ENCODE results near the gene XIRP1.

Gene XIRP1

GRCh38 chr3:39234651-39235050, 42.3 kb upstream of the XIRP1 start:
- no peak overlapping the region for H3K9ac ChIP-seq (ENCODE audit: low read depth, low read length, poor library complexity, severe bottlenecking)
- no peak overlapping the region for H2AFZ ChIP-seq (ENCODE audit: low read length)
- H3K4me2 ChIP-seq (ENCODE audit: low read depth, low read length, poor library complexity, severe bottlenecking), result no peak overlapping the region
- peaks cover 8% of the 10 kb centered on the region for H3K4me1 ChIP-seq (ENCODE audit: insufficient read depth, low read length, poor library complexity, severe bottlenecking)
- H3K9me3 ChIP-seq (ENCODE audit: insufficient read depth, low read depth, low read length), result no peaks in the 10 kb centered on the region
- no peaks in the 10 kb centered on the region for H3F3A ChIP-seq (ENCODE audit: low read depth)
- no peaks in the 10 kb centered on the region for H3K9me2 ChIP-seq (replicated peaks; ENCODE audit: low read depth, low read length)
- H4K20me1 ChIP-seq (ENCODE audit: insufficient read depth, low read length, poor library complexity, severe bottlenecking), result no peaks in the 10 kb centered on the region
- no peaks in the 10 kb centered on the region for H3K79me2 ChIP-seq (ENCODE audit: insufficient read depth, low read length)
- no peak overlapping the region for H3K4me3 ChIP-seq (ENCODE audit: low read length, poor library complexity, severe bottlenecking)
- peaks cover 6% of the 10 kb centered on the region for H3K27me3 ChIP-seq (ENCODE audit: insufficient read depth, low read length, poor library complexity, severe bottlenecking)
- H3K36me3 ChIP-seq (ENCODE audit: insufficient read depth, low read length), result no peaks in the 10 kb centered on the region
- TF ChIP-seq CTCF (conservative IDR thresholded peaks at IDR 0.05; ENCODE audit: low read length), result no peak
- no peak for TF ChIP-seq EZH2phosphoT487 (IDR thresholded peaks at IDR 0.05; ENCODE audit: borderline replicate concordance)

GRCh38 chr3:39232859-39233258, 40.5 kb upstream of the XIRP1 start:
- Histone ChIP-seq H3K9ac (ENCODE audit: low read depth, low read length, poor library complexity, severe bottlenecking) (no peak overlapping the region), H3K9me2 (replicated peaks; ENCODE audit: low read depth, low read length) (no peaks in the 10 kb centered on the region), H2AFZ (ENCODE audit: low read length) (peak overlapping the region; percentile 42; the same call in 1 of the 2 replicates), H3K36me3 (ENCODE audit: insufficient read depth, low read length) (no peaks in the 10 kb centered on the region), H3K79me2 (ENCODE audit: insufficient read depth, low read length) (no peaks in the 10 kb centered on the region), H3K27me3 (ENCODE audit: insufficient read depth, low read length, poor library complexity, severe bottlenecking) (peaks cover 4% of the 10 kb centered on the region), H3F3A (ENCODE audit: low read depth) (no peaks in the 10 kb centered on the region), H3K4me1 (ENCODE audit: insufficient read depth, low read length, poor library complexity, severe bottlenecking) (peaks cover 8% of the 10 kb centered on the region), H3K9me3 (ENCODE audit: insufficient read depth, low read depth, low read length) (no peaks in the 10 kb centered on the region), H3K4me2 (ENCODE audit: low read depth, low read length, poor library complexity, severe bottlenecking) (no peak overlapping the region), H3K4me3 (ENCODE audit: low read length, poor library complexity, severe bottlenecking) (no peak overlapping the region), H4K20me1 (ENCODE audit: insufficient read depth, low read length, poor library complexity, severe bottlenecking) (no peaks in the 10 kb centered on the region)
- no peak for TF ChIP-seq CTCF (conservative IDR thresholded peaks at IDR 0.05; ENCODE audit: low read length)
- TF ChIP-seq EZH2phosphoT487 (IDR thresholded peaks at IDR 0.05; ENCODE audit: borderline replicate concordance), result no peak

GRCh38 chr3:39230453-39230852, 38.1 kb upstream of the XIRP1 start:
- Histone ChIP-seq H3K4me2 (ENCODE audit: low read depth, low read length, poor library complexity, severe bottlenecking) (no peak overlapping the region), H2AFZ (ENCODE audit: low read length) (no peak overlapping the region), H3K4me3 (ENCODE audit: low read length, poor library complexity, severe bottlenecking) (no peak overlapping the region), H3K27me3 (ENCODE audit: insufficient read depth, low read length, poor library complexity, severe bottlenecking) (no peaks in the 10 kb centered on the region), H4K20me1 (ENCODE audit: insufficient read depth, low read length, poor library complexity, severe bottlenecking) (no peaks in the 10 kb centered on the region), H3K4me1 (ENCODE audit: insufficient read depth, low read length, poor library complexity, severe bottlenecking) (peaks cover 8% of the 10 kb centered on the region), H3K9me3 (ENCODE audit: insufficient read depth, low read depth, low read length) (no peaks in the 10 kb centered on the region), H3K9me2 (replicated peaks; ENCODE audit: low read depth, low read length) (no peaks in the 10 kb centered on the region), H3K9ac (ENCODE audit: low read depth, low read length, poor library complexity, severe bottlenecking) (no peak overlapping the region), H3F3A (ENCODE audit: low read depth) (no peaks in the 10 kb centered on the region), H3K79me2 (ENCODE audit: insufficient read depth, low read length) (no peaks in the 10 kb centered on the region), H3K36me3 (ENCODE audit: insufficient read depth, low read length) (no peaks in the 10 kb centered on the region)
- TF ChIP-seq CTCF (conservative IDR thresholded peaks at IDR 0.05; ENCODE audit: low read length) (no peak), EZH2phosphoT487 (IDR thresholded peaks at IDR 0.05; ENCODE audit: borderline replicate concordance) (no peak)

Measured in Loucy (cell line).